ENCODE measurements around the gene LCP2. TPM values are rescaled to one million over a fixed set of nuclear protein-coding genes. Genes with fewer than 3 reads are reported as not detected.

The LCP2 gene
- total and polyA plus RNA-seq, 10 of the 15 experiments (the other 5 are each of a cell fraction or from before 2014, with no cell fraction given) = 8.0 to 50.5 (median 20.6) TPM

DNA sequence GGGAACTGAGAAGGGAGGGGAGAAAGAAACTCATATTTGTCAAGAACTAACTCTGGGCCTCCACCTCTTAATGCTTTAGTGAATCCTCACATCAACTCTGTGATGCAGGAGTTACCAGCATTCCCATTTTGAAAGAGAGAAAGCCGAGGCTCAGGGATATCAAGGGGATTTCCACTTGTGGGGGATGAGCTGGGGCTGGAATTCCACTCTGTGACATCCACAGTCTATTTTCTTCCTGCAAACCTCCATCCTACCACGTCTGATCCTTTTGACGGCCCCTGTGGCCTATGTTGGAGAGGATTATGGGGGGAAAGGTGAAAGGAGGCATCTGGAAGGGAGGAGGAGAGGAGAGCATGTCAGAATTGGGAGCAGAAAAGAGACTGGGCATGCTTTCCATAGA is 9.0 kb downstream of the LCP2 start:
- Histone ChIP-seq H3K4me2 (ENCODE audit: control insufficient read depth, insufficient read depth) (no peak overlapping the region; the same call in 1 of the 2 replicates), H3K9me3 (replicated peaks; ENCODE audit: control insufficient read depth, insufficient read depth, low read length) (peaks cover 11% of the 10 kb centered on the region), H3K27ac (ENCODE audit: control insufficient read depth, insufficient read depth) (no peak overlapping the region), H3K9ac (ENCODE audit: control insufficient read depth, insufficient read depth, low read length) (no peak overlapping the region), H3K4me1 (ENCODE audit: control insufficient read depth, insufficient read depth, low read length) (peaks cover 6% of the 10 kb centered on the region), H4K20me1 (ENCODE audit: control insufficient read depth, insufficient read depth) (no peaks in the 10 kb centered on the region), H3K79me2 (ENCODE audit: control insufficient read depth, insufficient read depth, low read length) (no peaks in the 10 kb centered on the region), H3K36me3 (ENCODE audit: control insufficient read depth in 2 of 2, insufficient read depth in 2 of 2, low read length in 1 of 2) (peaks cover 11 to 16% of the 10 kb centered on the region in 2 experiments; a peak in 3 of 4 replicates), H3K4me3 (no peak overlapping the region), H2AFZ (ENCODE audit: control insufficient read depth, low read depth, low read length) (no peak overlapping the region), H3K27me3 (replicated peaks in 1 of 2; ENCODE audit: control insufficient read depth in 2 of 2, insufficient read depth in 2 of 2, low read length in 1 of 2) (no peaks in the 10 kb centered on the region)
- ATAC-seq (no peak), FAIRE-seq (no peak), DNase-seq (ENCODE audit: low read depth, low spot score) (no peak)
- ChIA-PET CTCF (interaction anchor here (1.3 to 1.6 kb wide), 3 partner anchors 10 to 45 kb away, joined by 3 to 4 read pairs (median 3); no protein-coding TSS in a partner anchor), RAD21 (ENCODE audit: unreplicated experiment) (interaction anchor here (12.6 kb wide), 1 partner anchor 13 kb away, joined by 182 read pairs; no protein-coding TSS in a partner anchor), POLR2A (no interaction called here), SMC1A (ENCODE audit: uncharacterized antibody, unreplicated experiment) (interaction anchor here (0.9 to 23.0 kb wide), 4 partner anchors 16 to 51 kb away, joined by 3 to 451 read pairs (median 6); no protein-coding TSS in a partner anchor)
- intact Hi-C loops (cut with micrococcal nuclease; ENCODE audit: unreplicated experiment) (no loop called here), in situ Hi-C loops (cut with MboI) (no loop called here)
- 97% methylated on average over 3 of the region's 3 CpGs for WGBS (ENCODE audit: insufficient coverage, insufficient replicate concordance, low lambda C conversion rate, missing lambda C conversion rate)
- no TSS peak for BruUV-seq (replicated peaks)
- TF ChIP-seq SREBF2 (IDR thresholded peaks at IDR 0.05; ENCODE audit: low read length) = no peak
- TF ChIP-seq, protein P1, sequence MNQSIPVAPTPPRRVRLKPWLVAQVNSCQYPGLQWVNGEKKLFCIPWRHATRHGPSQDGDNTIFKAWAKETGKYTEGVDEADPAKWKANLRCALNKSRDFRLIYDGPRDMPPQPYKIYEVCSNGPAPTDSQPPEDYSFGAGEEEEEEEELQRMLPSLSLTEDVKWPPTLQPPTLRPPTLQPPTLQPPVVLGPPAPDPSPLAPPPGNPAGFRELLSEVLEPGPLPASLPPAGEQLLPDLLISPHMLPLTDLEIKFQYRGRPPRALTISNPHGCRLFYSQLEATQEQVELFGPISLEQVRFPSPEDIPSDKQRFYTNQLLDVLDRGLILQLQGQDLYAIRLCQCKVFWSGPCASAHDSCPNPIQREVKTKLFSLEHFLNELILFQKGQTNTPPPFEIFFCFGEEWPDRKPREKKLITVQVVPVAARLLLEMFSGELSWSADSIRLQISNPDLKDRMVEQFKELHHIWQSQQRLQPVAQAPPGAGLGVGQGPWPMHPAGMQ (IDR thresholded peaks at IDR 0.05; ENCODE audit: borderline replicate concordance) = no peak
- TF ChIP-seq MYC (IDR thresholded peaks at IDR 0.05; ENCODE audit: insufficient read depth, insufficient read length, insufficient replicate concordance, low read length, severe bottlenecking) = no peak

DNA sequence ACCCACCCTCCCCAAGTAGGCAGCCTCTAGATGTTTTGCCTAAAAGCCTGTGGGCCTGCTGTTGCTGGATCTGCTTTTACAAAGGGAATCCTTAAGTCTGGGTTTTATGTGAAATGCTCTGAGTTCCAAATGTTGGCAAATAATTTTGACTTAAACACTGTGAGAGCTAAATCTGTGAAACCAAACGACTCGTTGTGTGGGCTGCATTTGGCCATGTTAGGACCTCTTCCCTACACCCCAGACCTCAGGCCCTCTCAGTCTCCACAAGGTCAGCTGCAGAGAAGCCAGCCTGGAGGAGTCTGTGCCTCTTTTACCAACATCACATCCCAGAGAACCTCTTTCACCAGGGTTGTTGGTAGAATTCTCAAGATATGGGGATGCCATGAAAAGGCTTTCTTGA is 9.4 kb downstream of the LCP2 start:
- no peak for FAIRE-seq
- H3K4me1 ChIP-seq (ENCODE audit: control insufficient read depth, insufficient read depth, low read length) = peaks cover 2% of the 10 kb centered on the region
- no peak overlapping the region for H2AFZ ChIP-seq (ENCODE audit: control insufficient read depth, low read depth, low read length)
- H3K9ac ChIP-seq (ENCODE audit: control insufficient read depth, insufficient read depth, low read length) = no peak overlapping the region
- ChIA-PET CTCF (interaction anchor here (1.3 to 1.6 kb wide), 3 partner anchors 9 to 46 kb away, joined by 3 to 4 read pairs (median 3); no protein-coding TSS in a partner anchor), POLR2A (interaction anchor here (0.6 kb wide), 1 partner anchor 10 kb away, joined by 4 read pairs; no protein-coding TSS in a partner anchor), SMC1A (ENCODE audit: uncharacterized antibody, unreplicated experiment) (interaction anchor here (0.9 to 23.0 kb wide), 3 partner anchors 16 to 51 kb away, joined by 3 to 451 read pairs (median 7); no protein-coding TSS in a partner anchor), RAD21 (ENCODE audit: unreplicated experiment) (no interaction called here)
- WGBS (ENCODE audit: insufficient coverage, insufficient replicate concordance, low lambda C conversion rate, missing lambda C conversion rate) = 95% methylated on average over 2 of the region's 2 CpGs
- no peak overlapping the region for H3K4me3 ChIP-seq
- in situ Hi-C loops (cut with MboI) = no loop called here
- H3K36me3 ChIP-seq (ENCODE audit: control insufficient read depth in 2 of 2, insufficient read depth in 2 of 2, low read length in 1 of 2) = peaks cover 11 to 16% of the 10 kb centered on the region in 2 experiments; a peak in 3 of 4 replicates
- TF ChIP-seq SMARCA5 (IDR thresholded peaks at IDR 0.05) (no peak), BMI1 (IDR thresholded peaks at IDR 0.05; ENCODE audit: borderline replicate concordance) (no peak), CBX3 (IDR thresholded peaks at IDR 0.05; ENCODE audit: borderline replicate concordance, low read depth) (no peak), ZNF622 (IDR thresholded peaks at IDR 0.05) (no peak), SMAD1 (IDR thresholded peaks at IDR 0.05; ENCODE audit: low read depth, partially characterized antibody) (no peak), NR2F1 (conservative IDR thresholded peaks at IDR 0.05) (no peak), RAD21 (IDR thresholded peaks at IDR 0.05; ENCODE audit: insufficient read depth, low read depth, low read length) (no peak), CHD4 (IDR thresholded peaks at IDR 0.05) (no peak), RFX5 (IDR thresholded peaks at IDR 0.05; ENCODE audit: low read depth, low read length) (no peak), ZNF217 (IDR thresholded peaks at IDR 0.05) (no peak), SUPT20H (IDR thresholded peaks at IDR 0.05; ENCODE audit: borderline replicate concordance, control insufficient read depth, low read depth, low read length) (no peak), CBX5 (IDR thresholded peaks at IDR 0.05; ENCODE audit: low read depth) (no peak)
- TF ChIP-seq, protein P2, sequence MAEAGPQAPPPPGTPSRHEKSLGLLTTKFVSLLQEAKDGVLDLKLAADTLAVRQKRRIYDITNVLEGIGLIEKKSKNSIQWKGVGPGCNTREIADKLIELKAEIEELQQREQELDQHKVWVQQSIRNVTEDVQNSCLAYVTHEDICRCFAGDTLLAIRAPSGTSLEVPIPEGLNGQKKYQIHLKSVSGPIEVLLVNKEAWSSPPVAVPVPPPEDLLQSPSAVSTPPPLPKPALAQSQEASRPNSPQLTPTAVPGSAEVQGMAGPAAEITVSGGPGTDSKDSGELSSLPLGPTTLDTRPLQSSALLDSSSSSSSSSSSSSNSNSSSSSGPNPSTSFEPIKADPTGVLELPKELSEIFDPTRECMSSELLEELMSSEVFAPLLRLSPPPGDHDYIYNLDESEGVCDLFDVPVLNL (IDR thresholded peaks at IDR 0.05; ENCODE audit: low read depth, low read length) = no peak
- no peaks in the 10 kb centered on the region for H3K27me3 ChIP-seq (replicated peaks in 1 of 2; ENCODE audit: control insufficient read depth in 2 of 2, insufficient read depth in 2 of 2, low read length in 1 of 2)
- H3K79me2 ChIP-seq (ENCODE audit: control insufficient read depth, insufficient read depth, low read length) = no peaks in the 10 kb centered on the region
- intact Hi-C loops (cut with micrococcal nuclease; ENCODE audit: unreplicated experiment) = no loop called here
- no TSS peak for BruUV-seq (replicated peaks)
- no peaks in the 10 kb centered on the region for H4K20me1 ChIP-seq (ENCODE audit: control insufficient read depth, insufficient read depth)
- no peak for ATAC-seq
- peaks cover 11% of the 10 kb centered on the region for H3K9me3 ChIP-seq (replicated peaks; ENCODE audit: control insufficient read depth, insufficient read depth, low read length)
- no peak overlapping the region for H3K27ac ChIP-seq (ENCODE audit: control insufficient read depth, insufficient read depth)
- no peak overlapping the region; the same call in 1 of the 2 replicates for H3K4me2 ChIP-seq (ENCODE audit: control insufficient read depth, insufficient read depth)
- no peak for DNase-seq (ENCODE audit: low read depth, low spot score)
